Stimulated activated CD4-positive, alpha-beta T cell treated with anti-CD3 and anti-CD28 coated beads, Interleukin-1b, Interleukin-23, amount 100 ng/mL, for 48 hours (primary cell): Measurements from ENCODE around the gene ZNF385B.

Experiments used
- DNase-seq: peaks from one replicate; pipeline ENCODE4 v3.0.0-alpha.2; 2020

The ZNF385B gene

GRCh38 chr2:179543361-179543901 lies 318.0 kb downstream of the ZNF385B start:
- no peak for DNase-seq

GRCh38 chr2:179541586-179541985 lies 319.8 kb downstream of the ZNF385B start:
- DNase-seq, result no peak

- DNase-seq, result no peak
Measured at GRCh38 chr2:179539124-179539511, 322.3 kb downstream of the ZNF385B start.

DNA sequence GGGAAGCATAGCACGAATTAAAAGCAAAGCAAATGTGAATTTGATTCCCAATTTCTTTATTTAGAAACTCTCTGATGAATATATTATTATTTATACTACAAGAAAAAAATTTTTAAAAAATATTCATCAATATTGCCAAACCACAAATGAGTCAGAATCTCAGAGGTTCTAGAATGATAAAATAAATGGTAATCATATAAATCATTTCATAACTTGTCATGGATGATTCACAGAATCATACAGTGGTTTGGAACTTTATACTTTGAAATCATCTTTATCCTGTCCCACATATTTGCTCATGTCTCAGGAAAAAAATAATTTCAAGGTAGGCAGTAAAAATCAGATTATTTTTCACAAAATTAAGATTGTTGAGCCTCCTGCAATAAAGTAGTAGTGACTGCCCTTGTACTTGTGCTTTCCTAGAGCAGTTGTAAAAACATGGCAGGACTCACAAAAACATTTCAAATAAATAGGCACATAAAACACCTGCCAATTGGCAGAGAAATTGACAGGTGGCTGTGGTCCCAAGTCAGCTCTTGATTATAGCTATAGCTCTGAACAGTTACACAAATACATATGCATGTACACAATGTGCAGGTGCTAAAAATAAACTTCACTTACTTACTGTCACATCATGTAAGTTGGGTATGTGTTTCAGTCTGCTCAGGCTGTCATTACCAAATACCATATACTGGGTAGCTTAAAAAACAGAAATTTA lies 322.8 kb downstream of the ZNF385B start:
- no peak for DNase-seq

GRCh38 chr2:179536185-179536584 lies 325.2 kb downstream of the ZNF385B start:
- no peak for DNase-seq

DNA sequence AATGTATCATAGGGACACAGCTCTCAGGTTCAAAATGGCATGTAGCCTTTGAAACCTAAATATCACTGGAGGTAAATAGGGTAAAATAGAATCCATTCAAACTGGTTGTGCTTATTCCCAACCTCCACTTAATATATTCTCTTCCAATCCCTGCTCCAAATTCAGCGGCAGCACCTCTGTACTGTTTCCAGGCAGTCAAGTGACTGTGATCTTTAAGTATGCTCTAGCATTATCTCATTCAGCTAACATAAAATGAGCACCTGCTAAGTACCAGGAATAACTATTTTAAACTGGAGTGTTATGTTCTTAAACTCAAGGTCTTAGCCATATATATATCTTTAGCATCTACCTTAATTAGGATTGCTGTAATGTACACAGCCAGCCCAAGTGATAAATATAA lies 327.5 kb downstream of the ZNF385B start:
- no peak for DNase-seq

- no peak for DNase-seq
Measured at GRCh38 chr2:179532863-179533278, 328.5 kb downstream of the ZNF385B start.

GRCh38 chr2:179528576-179529069 lies 332.8 kb downstream of the ZNF385B start:
- DNase-seq, result no peak

DNA sequence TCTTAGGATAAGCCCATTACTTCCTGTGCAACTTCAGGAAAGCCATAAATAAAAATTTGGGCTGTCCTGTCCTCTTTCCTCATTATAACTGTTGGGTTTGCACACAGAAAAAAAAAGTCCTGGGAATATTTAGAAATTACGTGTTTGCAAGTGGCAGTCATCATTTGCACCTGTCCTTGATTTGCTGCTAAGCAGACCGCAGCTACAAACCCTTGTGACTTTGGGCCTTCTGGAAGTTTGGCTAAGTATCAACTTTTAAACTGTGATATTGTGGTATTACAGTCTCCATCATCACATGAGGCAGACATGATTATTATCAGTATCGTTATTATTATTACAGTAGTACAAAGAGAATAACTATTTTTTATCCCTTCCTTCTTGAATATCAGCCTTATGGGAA lies 336.1 kb downstream of the ZNF385B start:
- DNase-seq, result no peak

- DNase-seq, result no peak
Measured at GRCh38 chr2:179524809-179525339, 336.5 kb downstream of the ZNF385B start.

GRCh38 chr2:179521944-179522343 lies 339.5 kb downstream of the ZNF385B start:
- DNase-seq, result no peak

GRCh38 chr2:179518830-179519229 lies 342.6 kb downstream of the ZNF385B start:
- DNase-seq, result no peak

GRCh38 chr2:179513181-179513580 lies 348.2 kb downstream of the ZNF385B start:
- no peak for DNase-seq

DNA sequence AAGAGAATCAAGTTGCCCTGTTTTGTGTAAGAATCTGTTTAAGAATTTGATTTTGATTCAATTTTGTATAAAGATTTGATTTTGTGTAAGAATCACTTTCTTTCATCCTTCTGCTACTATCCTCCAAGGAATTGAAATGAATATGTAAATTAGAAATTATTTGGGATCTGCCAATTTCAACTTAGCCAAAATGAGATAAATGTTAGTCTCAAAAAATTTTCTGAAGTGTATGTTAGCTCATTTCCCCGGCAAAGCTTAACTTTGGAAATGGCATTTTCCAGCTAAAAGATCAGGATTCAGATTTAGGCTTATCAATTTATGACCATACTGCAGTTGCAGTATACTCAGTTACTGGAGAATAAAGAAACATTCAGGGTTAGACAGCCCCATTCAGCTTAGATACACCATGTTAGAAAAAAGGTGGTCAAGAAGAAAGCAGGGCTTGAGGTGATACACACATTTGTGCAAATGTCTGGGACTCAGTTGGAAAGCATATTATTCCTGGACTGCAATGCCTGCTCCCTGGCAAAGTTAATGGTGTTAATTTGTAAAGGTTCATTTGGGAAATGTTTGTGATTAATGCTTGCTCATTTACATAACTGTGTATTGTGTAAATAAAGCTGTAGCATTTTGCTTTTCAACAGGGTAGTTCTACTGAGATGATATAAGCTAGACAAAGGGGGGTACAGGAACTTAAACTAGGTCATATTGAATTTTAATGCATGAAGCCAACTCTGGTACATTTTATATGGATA lies 349.0 kb downstream of the ZNF385B start:
- DNase-seq, result no peak

DNA sequence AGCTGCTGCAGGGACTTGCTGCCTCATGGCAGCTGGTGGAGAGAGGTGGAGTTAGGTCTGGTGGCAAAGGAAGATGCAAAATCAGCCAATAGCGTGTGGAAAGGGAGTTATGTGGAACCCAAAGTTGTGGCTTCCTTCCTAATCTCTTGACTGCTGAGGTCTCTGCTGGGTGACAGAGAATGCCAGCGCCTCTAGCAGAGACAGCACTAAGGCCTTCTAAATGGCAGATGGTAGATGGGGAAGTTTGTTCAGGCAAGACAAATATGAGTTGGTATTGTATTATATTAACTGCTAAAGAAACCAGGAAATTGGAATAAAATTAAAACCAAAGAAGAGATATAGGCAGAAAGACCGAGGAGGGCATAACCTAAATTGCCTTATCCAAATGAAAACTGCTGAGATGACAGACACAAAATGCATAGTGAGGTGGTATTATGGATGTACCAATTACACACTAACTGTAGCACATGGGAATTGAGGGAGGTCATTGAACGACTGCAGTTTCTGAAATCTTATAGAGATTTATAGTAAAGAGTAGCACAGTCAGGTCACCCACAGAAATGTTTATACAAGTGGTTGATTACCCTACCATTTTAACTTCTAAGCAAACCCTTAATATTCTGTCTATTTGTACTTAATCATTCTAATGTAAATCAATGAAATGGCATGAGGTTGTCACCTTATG lies 350.2 kb downstream of the ZNF385B start:
- no peak for DNase-seq

GRCh38 chr2:179495315-179495714 lies 366.1 kb downstream of the ZNF385B start:
- DNase-seq, result no peak

GRCh38 chr2:179488563-179488962 lies 372.8 kb downstream of the ZNF385B start:
- DNase-seq, result no peak

- no peak for DNase-seq
Measured at GRCh38 chr2:179487010-179487731, 374.2 kb downstream of the ZNF385B start.

DNA sequence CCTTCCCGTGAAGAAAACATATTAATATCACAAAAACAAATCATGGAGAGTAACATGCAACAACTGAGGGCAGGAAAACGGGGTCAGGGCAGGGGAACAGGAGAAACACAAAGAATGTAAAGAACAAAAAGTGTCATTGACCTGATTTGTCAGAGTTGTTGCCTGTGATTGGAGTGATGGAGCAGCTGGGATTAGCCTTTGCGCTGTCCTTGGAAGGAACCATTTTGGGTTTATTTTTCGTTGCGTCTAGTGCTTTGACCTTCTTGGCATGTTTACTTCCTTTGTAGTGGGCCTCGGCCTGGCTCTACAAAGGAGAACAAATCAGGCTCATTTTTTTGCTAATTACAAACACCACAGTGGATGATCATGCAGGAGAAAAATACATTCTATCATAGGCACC lies 378.3 kb downstream of the ZNF385B start:
- no peak for DNase-seq

GRCh38 chr2:179479947-179480346 lies 381.5 kb downstream of the ZNF385B start:
- DNase-seq, result no peak

GRCh38 chr2:179478771-179479170 lies 382.6 kb downstream of the ZNF385B start:
- no peak for DNase-seq

GRCh38 chr2:179470992-179471391 lies 390.4 kb downstream of the ZNF385B start:
- DNase-seq, result no peak
